Fibroblast of villous mesenchyme (primary cell): Measurements from ENCODE around the gene DGKZ. TPM values are rescaled to one million over a fixed set of nuclear protein-coding genes. Genes with fewer than 3 reads are reported as not detected.

Experiments used
- DNase-seq: peaks from one replicate; pipeline ENCODE4 v3.0.0-alpha.2; 2010; ENCODE audit warnings: low read depth
- H3K4me3 ChIP-seq: 2 replicates; pipeline ENCODE4 v1.5.1; 2011; ENCODE audit warnings: low read depth, mild to moderate bottlenecking, low read length
- CTCF ChIP-seq: IDR thresholded peaks from 2 replicates; pipeline ENCODE4 v1.5.1; 2012; ENCODE audit warnings: low read depth, mild to moderate bottlenecking, low read length; ENCODE audit not compliant: insufficient read depth
- total RNA-seq: library from RNA; depleted of rRNA; stranded (reverse); fragments of >200 nt; gene quantifications from 2 replicates; pipeline ENCODE4 v1.2.3, GENCODE V29; 2012

The DGKZ gene
- total RNA-seq, 1 donor = 50.1 TPM

GRCh38 chr11:46408407-46408986 is 61.2 kb downstream of the DGKZ start:
- no peak overlapping the region for H3K4me3 ChIP-seq
- no peak for TF ChIP-seq CTCF
- no peak for DNase-seq

DNA sequence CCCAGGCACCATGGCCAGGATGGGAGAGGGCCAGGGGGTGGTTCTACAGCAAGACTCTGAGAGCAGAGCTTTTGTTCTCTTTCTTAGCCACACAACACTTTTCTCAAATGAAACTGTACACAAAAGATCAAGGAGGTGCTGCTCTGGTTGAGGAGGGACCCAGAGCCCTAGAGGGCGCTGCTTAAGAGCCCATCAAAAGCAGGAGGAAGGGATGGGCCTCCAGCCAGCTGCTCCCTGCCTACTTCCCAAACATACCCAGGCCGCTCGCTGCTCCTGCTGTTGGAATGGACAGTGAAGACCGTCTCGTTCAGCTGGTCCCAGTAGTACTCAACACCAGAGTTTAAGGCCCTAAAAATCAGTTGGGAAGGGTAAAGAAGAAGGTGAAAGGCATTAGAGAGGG is 62.8 kb downstream of the DGKZ start:
- peak; percentile 57 for DNase-seq
- peak; percentile 50 for TF ChIP-seq CTCF
- H3K4me3 ChIP-seq = no peak overlapping the region

GRCh38 chr11:46413760-46414465 is 66.7 kb downstream of the DGKZ start:
- no peak for TF ChIP-seq CTCF
- no peak overlapping the region for H3K4me3 ChIP-seq
- DNase-seq = no peak

DNA sequence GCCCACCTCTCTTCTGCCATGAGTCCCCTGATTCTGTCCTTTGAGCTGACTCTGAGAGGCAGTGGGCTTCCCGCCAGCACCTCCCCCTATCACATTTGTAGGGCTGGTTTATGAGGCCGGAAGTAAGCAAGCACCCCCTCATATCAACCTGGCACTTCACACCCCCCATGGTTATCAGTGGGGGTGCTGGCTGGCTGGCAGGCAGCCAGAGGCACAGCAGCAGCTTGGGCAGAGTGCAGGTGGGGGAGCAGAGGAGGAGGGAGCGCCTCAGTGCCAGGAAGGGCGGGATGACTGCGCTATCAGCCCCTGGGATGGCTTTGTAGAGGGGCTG is 67.2 kb downstream of the DGKZ start:
- DNase-seq = no peak
- H3K4me3 ChIP-seq = no peak overlapping the region
- no peak for TF ChIP-seq CTCF

DNA sequence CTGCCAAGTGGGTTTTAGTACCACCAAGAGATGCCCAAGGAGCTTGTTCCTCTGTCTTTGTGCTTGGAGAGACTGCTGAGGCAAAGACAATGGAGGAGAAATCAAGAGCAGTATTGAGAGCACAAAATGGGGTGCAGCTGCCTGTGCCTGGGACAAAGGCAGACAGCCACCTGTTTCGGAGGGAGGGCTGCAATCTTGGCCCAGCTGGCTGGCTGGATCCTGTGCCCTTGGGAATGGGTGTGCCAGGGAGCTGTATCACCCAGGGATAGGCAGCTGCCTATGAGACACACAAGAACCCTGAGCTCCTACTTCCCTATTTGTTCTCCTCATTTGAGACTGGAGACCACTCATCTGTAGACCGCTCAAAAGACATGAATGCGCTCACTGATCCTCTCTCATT is 67.6 kb downstream of the DGKZ start:
- no peak for TF ChIP-seq CTCF
- DNase-seq = no peak
- no peak overlapping the region for H3K4me3 ChIP-seq

DNA sequence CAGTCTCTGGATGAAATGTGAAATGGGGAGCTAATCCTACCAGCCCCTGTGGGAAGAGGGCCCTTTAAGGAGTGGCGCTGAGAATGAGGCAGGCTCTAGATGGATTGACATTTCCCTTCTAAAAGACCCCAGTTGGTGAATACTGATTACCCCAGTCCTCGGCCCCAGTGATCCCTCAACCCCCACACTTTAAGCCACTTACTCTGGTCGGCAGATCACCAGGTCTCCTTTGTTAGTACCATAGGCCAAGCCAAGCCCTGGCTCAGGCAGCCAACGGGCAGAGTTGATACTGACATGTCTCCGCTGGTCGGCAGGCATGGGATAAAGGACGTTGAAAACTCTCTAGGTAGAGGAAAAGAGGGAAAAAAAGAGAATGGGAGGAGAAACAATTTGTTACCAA is 70.4 kb downstream of the DGKZ start:
- no peak for TF ChIP-seq CTCF
- DNase-seq = no peak
- no peak overlapping the region for H3K4me3 ChIP-seq

- no peak overlapping the region for H3K4me3 ChIP-seq
- TF ChIP-seq CTCF = no peak
- no peak for DNase-seq
Measured at GRCh38 chr11:46418751-46419150, 71.5 kb downstream of the DGKZ start.
